ENCODE data around the gene RNU6-9. TPM values are rescaled to one million over a fixed set of nuclear protein-coding genes. Genes with fewer than 3 reads are reported as not detected.
A peak's percentile ranks its signal among the peaks of the same experiment; 100 is the strongest.

RNU6-9 gene
- not detected for total RNA-seq
- not detected for polyA plus RNA-seq (2013, experiment 1 of 2)
- not detected for polyA plus RNA-seq (2013, experiment 2 of 2)
- 0 to 1.1 (median 0.28) reads per million in 172 experiments for total RNA-seq

GRCh38 chr19:892894-893689, at the start of gene RNU6-9, which contains the start of gene MED16:
RNU6-9 (plus strand) TSS chr19:893484.
MED16 (minus strand) TSS chr19:893187; CDS start chr19:891131, 2,056 bp downstream.
- H3K4me1 Mint-ChIP-seq (ENCODE audit: low read depth), result peaks cover 25% of the 10 kb centered on the region
- TF ChIP-seq CTCF (IDR thresholded peaks at IDR 0.05), result no peak
- intact Hi-C loops (cut with DNase I, micrococcal nuclease), result loop anchor here (1.0 to 2.0 kb wide), 4 partner anchors 16 to 30 kb away; partner anchors contain the start of gene R3HDM4 (in 1 of the 2)
- ATAC-seq (ENCODE audit: poor library complexity), result peak; percentile 90
- peaks cover 3% of the 10 kb centered on the region for H3K27me3 Mint-ChIP-seq
- H3K27ac Mint-ChIP-seq, result peak within 1 kb of the TSS; percentile 98
- peak within 1 kb of the TSS; percentile 92 for H3K27ac ChIP-seq (ENCODE audit: low read depth in 1 of 2, low read length in 2 of 2)
- peak within 1 kb of the TSS; percentile 93 for H3K4me3 Mint-ChIP-seq
- H3K9me3 Mint-ChIP-seq, result no peaks in the 10 kb centered on the region
- H3K36me3 Mint-ChIP-seq (ENCODE audit: low read depth), result peaks cover 50% of the 10 kb centered on the region
- H3K4me3 ChIP-seq (ENCODE audit: low read length), result peak within 1 kb of the TSS; percentile 69
- H3K9me3 ChIP-seq (ENCODE audit: control insufficient read depth in 1 of 2, insufficient read depth in 1 of 2, low read length in 2 of 2), result no peaks in the 10 kb centered on the region
- POLR2A ChIA-PET, result interaction anchor here (0.6 to 7.0 kb wide), 28 partner anchors 11 to 382 kb away, joined by 3 to 183 read pairs (median 4); partner anchors contain the start of genes ABCA7, CIRBP, KISS1R and PTBP1
- H3K4me1 ChIP-seq (ENCODE audit: insufficient read depth, low read length), result peaks cover 25% of the 10 kb centered on the region
- H3K36me3 ChIP-seq (ENCODE audit: insufficient read depth, low read length), result peaks cover 40% of the 10 kb centered on the region
- H3K27me3 ChIP-seq (ENCODE audit: control insufficient read depth in 1 of 2, insufficient read depth in 2 of 2, low read length in 2 of 2), result no peaks in the 10 kb centered on the region
- CTCF ChIA-PET, result interaction anchor here (0.7 to 2.3 kb wide), 9 partner anchors 9 to 36 kb away, joined by 3 to 12 read pairs (median 3); no protein-coding TSS in a partner anchor
- DNase-seq, result peak; percentile 81 to 97 (median 89)

GRCh38 chr19:843836-844545, 49.3 kb upstream of the RNU6-9 start:
- ChIA-PET POLR2A (no interaction called here), CTCF (no interaction called here)
- H3K27me3 ChIP-seq (ENCODE audit: control insufficient read depth in 1 of 2, insufficient read depth in 2 of 2, low read length in 2 of 2), result peaks cover 35 to 40% of the 10 kb centered on the region in 2 experiments

More at GRCh38 chr19:843836-844545, 49.3 kb upstream of the RNU6-9 start:
- ATAC-seq (ENCODE audit: poor library complexity), result no peak
- Mint-ChIP-seq H3K4me3 (no peak overlapping the region), H3K27ac (no peak overlapping the region), H3K9me3 (no peaks in the 10 kb centered on the region), H3K4me1 (ENCODE audit: low read depth) (no peaks in the 10 kb centered on the region), H3K27me3 (peaks cover 56% of the 10 kb centered on the region), H3K36me3 (ENCODE audit: low read depth) (no peaks in the 10 kb centered on the region)
- TF ChIP-seq CTCF (IDR thresholded peaks at IDR 0.05), result no peak
- peaks cover 14% of the 10 kb centered on the region for H3K4me1 ChIP-seq (ENCODE audit: insufficient read depth, low read length)
- H3K9me3 ChIP-seq (ENCODE audit: control insufficient read depth in 1 of 2, insufficient read depth in 1 of 2, low read length in 2 of 2), result peaks cover 0 to 4% of the 10 kb centered on the region in 2 experiments
- no peak overlapping the region for H3K27ac ChIP-seq (ENCODE audit: low read depth in 1 of 2, low read length in 2 of 2)
- DNase-seq, result peak in 2 of 14 experiments; percentile 5 to 29
- no peaks in the 10 kb centered on the region for H3K36me3 ChIP-seq (ENCODE audit: insufficient read depth, low read length)
- intact Hi-C loops (cut with DNase I, micrococcal nuclease), result no loop called here
- no peak overlapping the region for H3K4me3 ChIP-seq (ENCODE audit: low read length)
